Measurements from ENCODE around the gene VDR.

The VDR gene

DNA sequence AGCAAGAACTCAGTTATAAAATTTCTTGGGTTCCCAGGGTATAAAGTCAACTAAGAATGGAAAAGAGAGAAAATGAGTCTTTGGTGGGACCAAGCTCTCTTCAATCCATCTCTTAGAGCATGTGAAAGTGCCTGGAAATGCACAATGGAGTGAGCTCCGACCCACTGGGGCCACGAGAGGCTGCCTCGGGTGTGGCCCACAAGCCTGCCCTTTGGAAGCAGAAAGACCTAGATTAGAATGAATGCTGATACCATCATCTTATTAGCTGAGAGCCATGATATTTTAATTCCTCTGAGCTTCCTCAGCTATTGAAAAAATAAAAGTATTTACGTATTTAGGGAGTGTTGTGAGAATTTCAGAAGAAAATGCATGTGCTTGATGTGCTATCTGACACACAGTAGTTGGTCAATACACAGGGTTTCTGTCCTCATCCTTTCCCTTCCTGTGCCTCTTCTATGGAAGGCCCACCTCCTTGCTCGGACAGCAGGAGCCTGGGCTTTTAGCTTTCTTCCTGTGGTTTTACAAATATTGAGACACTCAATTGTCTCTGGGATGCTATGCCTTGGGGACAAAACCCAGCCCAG, 42.5 kb downstream of the VDR start:
- ChIA-PET CTCF (interaction anchor here (0.7 to 2.3 kb wide), 8 partner anchors 10 to 119 kb away, joined by 3 to 13 read pairs (median 4); no protein-coding TSS in a partner anchor), POLR2A (no interaction called here)

DNA sequence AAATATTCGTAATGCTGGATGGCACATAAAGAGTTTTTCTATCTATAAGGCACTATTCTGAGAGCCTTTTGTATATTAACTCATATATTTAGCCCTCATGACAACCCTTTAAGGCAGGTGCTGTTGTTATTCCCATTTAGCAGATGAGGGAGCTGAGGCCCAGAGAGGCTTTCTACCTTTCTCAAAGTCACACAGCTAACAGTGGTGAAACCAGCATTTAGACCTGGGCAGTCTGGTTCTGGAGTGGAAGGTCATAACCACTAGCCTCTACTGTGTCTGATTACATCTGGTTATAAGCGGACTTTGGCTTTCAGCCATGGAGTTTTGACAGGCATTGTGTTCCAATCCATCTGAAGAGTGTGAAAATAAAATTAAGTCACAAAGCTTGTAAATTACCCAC, 43.9 kb downstream of the VDR start:
- ChIA-PET CTCF (interaction anchor here (0.8 to 2.3 kb wide), 5 partner anchors 9 to 25 kb away, joined by 3 to 13 read pairs (median 4); no protein-coding TSS in a partner anchor), POLR2A (no interaction called here)
- no peak for DNase-seq (ENCODE audit: low read depth, low spot score)
- H3K4me3 ChIP-seq (ENCODE audit: low read depth, low read length), result no peak overlapping the region
- TF ChIP-seq, protein P1, sequence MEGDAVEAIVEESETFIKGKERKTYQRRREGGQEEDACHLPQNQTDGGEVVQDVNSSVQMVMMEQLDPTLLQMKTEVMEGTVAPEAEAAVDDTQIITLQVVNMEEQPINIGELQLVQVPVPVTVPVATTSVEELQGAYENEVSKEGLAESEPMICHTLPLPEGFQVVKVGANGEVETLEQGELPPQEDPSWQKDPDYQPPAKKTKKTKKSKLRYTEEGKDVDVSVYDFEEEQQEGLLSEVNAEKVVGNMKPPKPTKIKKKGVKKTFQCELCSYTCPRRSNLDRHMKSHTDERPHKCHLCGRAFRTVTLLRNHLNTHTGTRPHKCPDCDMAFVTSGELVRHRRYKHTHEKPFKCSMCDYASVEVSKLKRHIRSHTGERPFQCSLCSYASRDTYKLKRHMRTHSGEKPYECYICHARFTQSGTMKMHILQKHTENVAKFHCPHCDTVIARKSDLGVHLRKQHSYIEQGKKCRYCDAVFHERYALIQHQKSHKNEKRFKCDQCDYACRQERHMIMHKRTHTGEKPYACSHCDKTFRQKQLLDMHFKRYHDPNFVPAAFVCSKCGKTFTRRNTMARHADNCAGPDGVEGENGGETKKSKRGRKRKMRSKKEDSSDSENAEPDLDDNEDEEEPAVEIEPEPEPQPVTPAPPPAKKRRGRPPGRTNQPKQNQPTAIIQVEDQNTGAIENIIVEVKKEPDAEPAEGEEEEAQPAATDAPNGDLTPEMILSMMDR (IDR thresholded peaks at IDR 0.05; ENCODE audit: insufficient read depth, low read length, missing control alignments), result no peak

More for the DNA sequence above, 42.5 kb downstream of the VDR start:
- no peak for DNase-seq (ENCODE audit: low read depth, low spot score)
- no peak overlapping the region for H3K4me3 ChIP-seq (ENCODE audit: low read depth, low read length)
- TF ChIP-seq, protein P1 (IDR thresholded peaks at IDR 0.05; ENCODE audit: insufficient read depth, low read length, missing control alignments), result no peak

DNA sequence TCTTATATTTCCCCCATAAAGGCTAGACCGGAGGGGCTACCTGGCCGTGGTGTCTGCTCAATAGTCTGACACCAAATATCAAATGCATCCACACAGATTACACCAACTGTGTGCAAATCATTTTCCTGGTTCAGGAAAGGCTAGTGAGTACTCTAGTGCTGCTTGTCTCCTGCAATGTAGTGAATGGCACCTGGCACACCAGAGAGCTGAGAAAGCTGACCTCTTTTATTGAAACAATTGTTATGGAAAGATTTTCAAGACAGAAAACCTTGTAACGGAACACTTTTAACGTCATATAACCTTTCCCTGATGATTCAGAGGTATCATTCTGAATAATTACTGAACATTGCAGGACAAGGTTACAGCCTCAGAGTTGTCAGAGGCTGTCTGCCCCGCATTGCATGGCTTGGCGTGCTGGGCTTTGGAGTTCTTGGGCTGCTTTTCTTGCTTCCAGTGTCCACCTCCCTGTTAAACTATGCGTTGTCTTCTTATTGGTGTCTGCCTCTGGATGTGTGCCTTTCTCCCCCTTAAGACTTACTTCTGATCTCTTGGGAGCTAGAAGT, 44.4 kb downstream of the VDR start:
- TF ChIP-seq, protein P1 (IDR thresholded peaks at IDR 0.05; ENCODE audit: insufficient read depth, low read length, missing control alignments), result no peak
- POLR2A ChIA-PET, result no interaction called here
- H3K4me3 ChIP-seq (ENCODE audit: low read depth, low read length), result no peak overlapping the region
- CTCF ChIA-PET, result interaction anchor here (0.8 to 2.3 kb wide), 4 partner anchors 10 to 25 kb away, joined by 3 to 13 read pairs (median 4); no protein-coding TSS in a partner anchor
- DNase-seq (ENCODE audit: low read depth, low spot score), result no peak

DNA sequence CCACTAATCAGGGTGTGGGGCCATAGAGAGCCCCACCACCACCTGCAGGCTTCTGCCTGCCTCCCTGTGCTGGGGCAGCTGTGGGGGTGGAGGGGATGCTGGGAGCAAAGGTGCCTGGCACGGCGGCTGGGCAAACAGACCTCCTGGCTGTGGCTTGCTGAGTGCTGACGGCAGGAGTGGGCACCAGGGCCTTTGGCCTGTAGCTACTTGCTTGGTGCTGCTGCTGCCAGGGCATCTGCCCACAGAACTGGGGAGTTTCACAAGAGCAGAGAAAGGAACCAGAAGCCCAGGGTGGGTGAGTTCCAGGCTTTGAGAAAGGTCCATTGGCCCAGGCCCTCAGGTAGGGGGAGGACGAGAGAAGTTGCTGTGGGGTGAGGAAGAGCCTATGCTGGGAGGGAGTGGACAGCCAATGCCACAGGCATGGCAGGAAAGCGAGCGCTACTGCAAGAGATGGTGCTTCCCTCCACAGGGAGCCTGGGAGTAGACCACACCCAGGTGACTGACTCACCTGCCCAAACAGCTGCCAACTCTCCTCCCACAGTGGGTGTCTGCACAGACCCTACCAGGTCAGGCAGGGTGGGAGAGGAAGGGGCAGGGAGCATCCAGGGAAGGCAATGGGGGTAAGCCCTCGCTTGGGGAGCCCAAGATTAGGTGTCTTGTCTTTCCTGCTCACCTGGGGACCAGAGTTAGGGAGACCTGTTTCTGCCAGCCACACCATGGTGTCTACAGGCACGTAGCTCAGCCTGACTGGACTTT, 46.1 kb downstream of the VDR start:
- CTCF ChIA-PET, result interaction anchor here (1.3 kb wide), 1 partner anchor 11 kb away, joined by 3 read pairs; no protein-coding TSS in a partner anchor
- no peak overlapping the region for H3K4me3 ChIP-seq (ENCODE audit: low read depth, low read length)
- DNase-seq (ENCODE audit: low read depth, low spot score), result no peak
- TF ChIP-seq, protein P1 (IDR thresholded peaks at IDR 0.05; ENCODE audit: insufficient read depth, low read length, missing control alignments), result no peak
- POLR2A ChIA-PET, result no interaction called here

DNA sequence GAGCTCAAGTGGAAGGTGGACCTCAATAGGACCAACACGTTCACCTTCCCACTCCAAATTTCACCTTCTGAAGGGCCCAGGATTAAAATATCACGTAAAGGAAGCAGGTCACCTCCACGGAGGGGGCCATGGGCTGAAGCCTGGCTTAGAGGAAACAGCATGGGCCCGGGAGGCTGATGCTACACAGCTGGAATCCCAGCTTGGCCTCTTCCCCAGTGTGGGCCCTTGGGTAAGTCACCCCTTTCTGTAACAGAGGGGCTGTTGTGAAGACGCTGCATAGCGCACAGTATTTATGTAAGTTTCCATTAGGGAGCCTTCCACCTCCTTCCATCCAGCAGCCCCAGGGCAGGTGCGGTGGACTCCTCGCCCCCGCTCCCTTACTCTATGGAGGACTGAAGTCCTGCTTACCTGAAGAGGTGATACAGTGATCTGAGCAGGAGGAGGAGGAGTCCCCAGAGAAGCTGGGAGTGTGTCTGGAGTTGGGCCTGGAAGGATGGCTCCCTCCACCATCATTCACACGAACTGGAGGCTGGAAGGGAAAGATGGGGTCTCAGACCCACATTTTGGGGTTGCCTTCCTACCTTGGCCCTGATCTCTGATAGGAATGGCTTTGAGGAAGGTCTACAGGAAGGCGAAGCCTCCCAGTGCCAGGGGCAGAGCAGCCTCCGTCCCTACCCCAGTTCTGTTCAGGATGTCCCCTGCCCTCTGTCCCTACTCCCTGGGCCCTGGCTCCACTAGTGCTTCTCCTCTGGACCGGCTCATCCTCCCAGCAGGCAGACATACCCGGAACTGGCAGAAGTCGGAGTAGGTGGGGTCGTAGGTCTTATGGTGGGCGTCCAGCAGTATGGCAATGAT, 47.8 kb downstream of the VDR start:
- ChIA-PET CTCF (interaction anchor here (1.2 to 1.5 kb wide), 3 partner anchors 10 to 761 kb away, joined by 3 to 6 read pairs (median 3); partner anchors contain the start of gene VDR), POLR2A (no interaction called here)
- H3K4me3 ChIP-seq (ENCODE audit: low read depth, low read length), result no peak overlapping the region
- no peak for DNase-seq (ENCODE audit: low read depth, low spot score)
- TF ChIP-seq, protein P1 (IDR thresholded peaks at IDR 0.05; ENCODE audit: insufficient read depth, low read length, missing control alignments), result no peak
